Activated B cell treated with CpG ODN at 0.5 μM for 24 hours (primary cell): Measurements from ENCODE around the gene TRIM52. TPM values are rescaled to one million over a fixed set of nuclear protein-coding genes. Genes with fewer than 3 reads are reported as not detected.
A peak's percentile ranks its signal among the peaks of the same experiment; 100 is the strongest.

ENCODE experiments used
- ATAC-seq: fragments of 200-7000 bp; cut with Tn5 transposase; one replicate; pipeline ENCODE4 v1.10.0; 2021; ENCODE audit warnings: low read depth, mild to moderate bottlenecking, moderate library complexity
- CTCF ChIA-PET: fragments of 350-600 bp; sonication (Branson Sonifier 250); formaldehyde crosslinking; loops from one replicate; lab custom pipeline; 2021; ENCODE audit warnings: antibody characterized with exemption; lab: Charles Lee
- POLR2A ChIA-PET: fragments of 350-600 bp; sonication (Branson Sonifier 250); formaldehyde crosslinking; loops from one replicate; lab custom pipeline; 2021; ENCODE audit warnings: antibody characterized with exemption; lab: Charles Lee
- DNase-seq: peaks from one replicate; pipeline ENCODE4 v3.0.0; 2022
- H3K27ac Mint-ChIP-seq: one replicate; pipeline ENCODE4 v1.8.0; 2020; ENCODE audit warnings: mixed read lengths
- H3K27me3 Mint-ChIP-seq: one replicate; pipeline ENCODE4 v1.8.0; 2021; ENCODE audit warnings: mixed read lengths
- H3K36me3 Mint-ChIP-seq: one replicate; pipeline ENCODE4 v1.8.0; 2021; ENCODE audit warnings: low read depth, mixed read lengths
- H3K4me1 Mint-ChIP-seq: one replicate; pipeline ENCODE4 v1.8.0; 2021; ENCODE audit warnings: mixed read lengths
- H3K4me3 Mint-ChIP-seq: one replicate; pipeline ENCODE4 v1.8.0; 2020; ENCODE audit warnings: mild to moderate bottlenecking, mixed read lengths
- H3K9me3 Mint-ChIP-seq: one replicate; pipeline ENCODE4 v1.8.0; 2020; ENCODE audit warnings: mixed read lengths
- intact Hi-C: fragments of 100-400 bp; cut with micrococcal nuclease; formaldehyde crosslinking; loops from one replicate; pipeline ENCODE4 v1.15.1; 2024
- total RNA-seq: library from RNA; stranded (reverse); gene quantifications from 2 replicates; pipeline ENCODE4 v1.2.3, GENCODE V29; 2022
- TF ChIP-seq, protein P1 (sequence below): fragments of 200-600 bp; IDR thresholded peaks from one replicate; pipeline ENCODE4 v1.8.0; 2022; ENCODE audit warnings: antibody characterized with exemption, mild to moderate bottlenecking

TRIM52 gene
- total RNA-seq, 1 donor from 2014 or later: 36.9 TPM

DNA sequence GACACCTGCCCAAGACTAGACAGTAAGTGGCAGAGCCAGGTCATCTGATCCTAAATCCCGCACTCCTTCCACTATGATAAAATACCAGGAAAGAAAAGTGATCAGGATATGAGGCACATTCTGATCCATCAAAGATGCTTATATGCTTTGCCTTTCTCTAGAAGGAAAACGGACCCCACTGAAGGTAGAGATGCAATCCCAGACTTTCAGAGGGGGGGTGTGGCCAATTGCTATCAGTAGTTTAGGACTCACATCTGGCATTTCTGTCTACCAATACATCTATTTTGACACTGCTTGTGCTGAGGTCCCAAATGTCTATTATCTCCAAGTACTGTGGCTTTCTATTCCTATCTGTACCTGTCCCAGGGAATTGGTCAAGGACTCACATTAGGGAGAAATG, 1.7 kb downstream of the TRIM52 start:
- peaks cover 47% of the 10 kb centered on the region for H3K36me3 Mint-ChIP-seq
- ATAC-seq: no peak
- ChIA-PET POLR2A (interaction anchor here (3.7 to 5.7 kb wide), 3 partner anchors 8 to 36 kb away, joined by 51 to 144 read pairs (median 127); partner anchors contain the start of genes RACK1 and TRIM41), CTCF (no interaction called here)
- H3K4me1 Mint-ChIP-seq: peaks cover 58% of the 10 kb centered on the region
- intact Hi-C loops: no loop called here
- peak overlapping the region; percentile 98 for H3K4me3 Mint-ChIP-seq
- TF ChIP-seq, protein P1, sequence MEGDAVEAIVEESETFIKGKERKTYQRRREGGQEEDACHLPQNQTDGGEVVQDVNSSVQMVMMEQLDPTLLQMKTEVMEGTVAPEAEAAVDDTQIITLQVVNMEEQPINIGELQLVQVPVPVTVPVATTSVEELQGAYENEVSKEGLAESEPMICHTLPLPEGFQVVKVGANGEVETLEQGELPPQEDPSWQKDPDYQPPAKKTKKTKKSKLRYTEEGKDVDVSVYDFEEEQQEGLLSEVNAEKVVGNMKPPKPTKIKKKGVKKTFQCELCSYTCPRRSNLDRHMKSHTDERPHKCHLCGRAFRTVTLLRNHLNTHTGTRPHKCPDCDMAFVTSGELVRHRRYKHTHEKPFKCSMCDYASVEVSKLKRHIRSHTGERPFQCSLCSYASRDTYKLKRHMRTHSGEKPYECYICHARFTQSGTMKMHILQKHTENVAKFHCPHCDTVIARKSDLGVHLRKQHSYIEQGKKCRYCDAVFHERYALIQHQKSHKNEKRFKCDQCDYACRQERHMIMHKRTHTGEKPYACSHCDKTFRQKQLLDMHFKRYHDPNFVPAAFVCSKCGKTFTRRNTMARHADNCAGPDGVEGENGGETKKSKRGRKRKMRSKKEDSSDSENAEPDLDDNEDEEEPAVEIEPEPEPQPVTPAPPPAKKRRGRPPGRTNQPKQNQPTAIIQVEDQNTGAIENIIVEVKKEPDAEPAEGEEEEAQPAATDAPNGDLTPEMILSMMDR: no peak
- no peaks in the 10 kb centered on the region for H3K27me3 Mint-ChIP-seq
- H3K9me3 Mint-ChIP-seq: no peaks in the 10 kb centered on the region
- peak overlapping the region; percentile 96 for H3K27ac Mint-ChIP-seq
- DNase-seq: no peak

GRCh38 chr5:181258576-181258975, 2.4 kb downstream of the TRIM52 start:
- Mint-ChIP-seq H3K4me1 (peaks cover 60% of the 10 kb centered on the region), H3K27ac (no peak overlapping the region), H3K9me3 (no peaks in the 10 kb centered on the region), H3K4me3 (peak overlapping the region; percentile 98), H3K36me3 (peaks cover 47% of the 10 kb centered on the region), H3K27me3 (no peaks in the 10 kb centered on the region)
- DNase-seq (no peak), ATAC-seq (no peak)
- intact Hi-C loops: no loop called here
- TF ChIP-seq, protein P1: no peak
- POLR2A ChIA-PET: interaction anchor here (1.8 kb wide), 1 partner anchor 35 kb away, joined by 7 read pairs; the partner anchor contains the start of gene TRIM41
- CTCF ChIA-PET: no interaction called here

DNA sequence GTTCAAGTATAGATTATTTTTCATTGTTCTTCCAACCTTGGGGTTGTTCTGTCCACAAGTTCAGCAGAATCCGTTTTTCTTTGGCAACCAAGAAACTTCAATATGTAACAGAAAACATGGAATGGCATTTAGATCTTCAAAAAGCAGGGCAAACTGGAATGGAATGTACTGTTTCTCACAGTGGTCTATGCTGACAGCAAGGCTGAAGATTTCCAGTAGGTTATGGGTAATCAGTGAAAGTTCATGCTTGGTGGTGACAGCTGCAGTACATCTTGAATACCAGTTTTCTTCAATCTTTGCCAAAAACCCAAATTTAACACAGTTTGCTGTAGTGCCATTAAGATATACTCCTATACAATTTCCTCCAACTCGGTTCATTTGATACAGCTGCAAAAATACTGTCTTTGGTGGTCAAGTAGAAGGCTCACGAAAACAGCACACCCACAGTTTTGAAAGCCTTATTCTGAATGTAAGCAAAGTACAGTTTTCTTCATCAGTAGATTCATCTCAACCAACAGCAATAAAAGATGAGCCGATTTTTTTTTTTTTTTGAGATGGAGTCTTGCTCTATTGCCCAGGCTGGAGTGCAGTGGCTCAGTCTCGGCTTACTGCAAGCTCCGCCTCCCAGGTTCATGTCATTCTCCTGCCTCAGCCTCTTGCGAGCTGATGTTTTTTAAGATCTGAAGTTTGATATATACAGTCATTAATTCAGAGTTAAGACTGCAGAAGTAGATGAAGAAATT, 4.9 kb downstream of the TRIM52 start:
- Mint-ChIP-seq H3K27ac (peak overlapping the region; percentile 18), H3K4me1 (peaks cover 68% of the 10 kb centered on the region), H3K27me3 (no peaks in the 10 kb centered on the region), H3K9me3 (no peaks in the 10 kb centered on the region), H3K36me3 (peaks cover 52% of the 10 kb centered on the region), H3K4me3 (no peak overlapping the region)
- intact Hi-C loops: no loop called here
- DNase-seq (no peak), ATAC-seq (no peak)
- TF ChIP-seq, protein P1: no peak
- POLR2A ChIA-PET: interaction anchor here (1.5 kb wide), 1 partner anchor 9 kb away, joined by 3 read pairs; no protein-coding TSS in a partner anchor
- CTCF ChIA-PET: interaction anchor here (0.7 kb wide), 1 partner anchor 49 kb away, joined by 3 read pairs; no protein-coding TSS in a partner anchor

GRCh38 chr5:181255276-181255675, 5.7 kb downstream of the TRIM52 start:
- ChIA-PET POLR2A (no interaction called here), CTCF (interaction anchor here (0.7 kb wide), 1 partner anchor 48 kb away, joined by 3 read pairs; no protein-coding TSS in a partner anchor)
- intact Hi-C loops: no loop called here
- Mint-ChIP-seq H3K4me1 (peaks cover 64% of the 10 kb centered on the region), H3K36me3 (peaks cover 50% of the 10 kb centered on the region), H3K27ac (no peak overlapping the region), H3K9me3 (no peaks in the 10 kb centered on the region), H3K27me3 (no peaks in the 10 kb centered on the region), H3K4me3 (no peak overlapping the region)
- ATAC-seq (no peak), DNase-seq (no peak)
- TF ChIP-seq, protein P1: no peak

- POLR2A ChIA-PET: interaction anchor here (0.6 to 8.6 kb wide), 3 partner anchors 14 to 46 kb away, joined by 3 to 177 read pairs (median 144); partner anchors contain the start of genes TRIM41 and TRIM52
- H3K4me1 Mint-ChIP-seq: peaks cover 66% of the 10 kb centered on the region
These were observed 12.7 kb downstream of the TRIM52 start for GRCh38 chr5:181248277-181248676.

More at GRCh38 chr5:181248277-181248676, 12.7 kb downstream of the TRIM52 start:
- TF ChIP-seq, protein P1: no peak
- CTCF ChIA-PET: no interaction called here
- H3K4me3 Mint-ChIP-seq: peak overlapping the region; percentile 96
- no peak for DNase-seq
- no peaks in the 10 kb centered on the region for H3K9me3 Mint-ChIP-seq
- H3K27me3 Mint-ChIP-seq: no peaks in the 10 kb centered on the region
- ATAC-seq: no peak
- intact Hi-C loops: no loop called here
- peak overlapping the region; percentile 96 for H3K27ac Mint-ChIP-seq
- peaks cover 31% of the 10 kb centered on the region for H3K36me3 Mint-ChIP-seq
